Measurements from ENCODE around the gene INHBA. TPM values are rescaled to one million over a fixed set of nuclear protein-coding genes. Genes with fewer than 3 reads are reported as not detected.

The INHBA gene
- total and polyA plus RNA-seq, 9 of the 15 experiments (the other 6 are each of a cell fraction or from before 2014, with no cell fraction given) = 0.02 to 0.04 TPM; not detected in 7

GRCh38 chr7:41725013-41725412, 22.1 kb upstream of the INHBA start (continued):
- TF ChIP-seq ZNF584 (CRISPR knock-in tag; IDR thresholded peaks at IDR 0.05; ENCODE audit: low read depth) = no peak
- TF ChIP-seq TFAP4 (CRISPR knock-in tag; IDR thresholded peaks at IDR 0.05; ENCODE audit: borderline replicate concordance) = no peak
- no peak for TF ChIP-seq FOXO4 (CRISPR knock-in tag; IDR thresholded peaks at IDR 0.05)
- no peak for TF ChIP-seq AFF1 (IDR thresholded peaks at IDR 0.05; ENCODE audit: low read depth in 1 of 2, partially characterized antibody in 2 of 2)
- TF ChIP-seq ZC3H8 (IDR thresholded peaks at IDR 0.05) = no peak
- no peak for TF ChIP-seq PML (IDR thresholded peaks at IDR 0.05; ENCODE audit: low read length)
- no peak for TF ChIP-seq BCL6 (CRISPR knock-in tag; IDR thresholded peaks at IDR 0.05)
- TF ChIP-seq NCOR1 (IDR thresholded peaks at IDR 0.05) = no peak
- no peak for TF ChIP-seq ERF (CRISPR knock-in tag; IDR thresholded peaks at IDR 0.05)
